ENCODE measurements around the gene ZSCAN10. TPM values are rescaled to one million over a fixed set of nuclear protein-coding genes. Genes with fewer than 3 reads are reported as not detected.

The ZSCAN10 gene
- total and polyA plus RNA-seq, 9 of the 15 experiments (the other 6 are each of a cell fraction or from before 2014, with no cell fraction given) = 0.22 TPM; not detected in 8

DNA sequence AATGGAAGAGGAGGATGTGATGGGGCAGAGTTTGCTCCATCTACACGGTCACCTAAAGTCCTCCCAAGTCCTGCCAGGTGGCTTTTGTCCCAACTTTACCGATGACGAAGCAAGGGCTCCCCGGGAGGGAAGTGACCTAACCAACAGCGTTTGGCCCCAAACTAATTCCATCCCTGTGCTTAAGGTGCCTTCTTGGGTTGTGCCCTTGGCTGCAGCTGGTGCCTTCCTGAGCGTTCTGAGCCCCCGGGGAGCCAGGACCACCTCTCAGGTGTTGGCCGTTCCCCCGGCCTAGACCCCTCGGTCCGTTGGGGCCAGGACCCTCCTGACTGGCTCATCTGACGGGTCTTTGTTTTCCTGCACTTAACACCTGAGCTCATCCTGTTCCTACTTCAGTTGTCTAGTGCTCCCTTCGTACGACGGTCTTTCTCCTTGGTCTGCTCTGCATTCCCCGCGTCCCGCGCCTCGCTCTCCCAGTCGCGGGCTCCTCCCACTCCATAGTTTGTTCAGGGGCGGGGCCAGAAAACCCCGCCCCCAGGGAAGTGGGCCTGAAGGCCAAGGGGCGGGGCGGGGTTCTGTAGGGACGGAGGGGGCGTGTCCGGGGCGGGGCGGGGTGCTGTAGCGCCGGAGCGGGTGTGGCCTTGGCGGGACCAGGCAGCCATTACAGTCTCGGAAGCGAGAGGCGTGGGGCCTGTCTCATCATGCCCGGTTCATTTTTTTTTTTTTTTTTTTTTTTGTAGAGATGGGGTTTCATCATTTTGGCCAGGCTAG lies 822 bp upstream of the ZSCAN10 start (continued):
- TF ChIP-seq, protein P1, sequence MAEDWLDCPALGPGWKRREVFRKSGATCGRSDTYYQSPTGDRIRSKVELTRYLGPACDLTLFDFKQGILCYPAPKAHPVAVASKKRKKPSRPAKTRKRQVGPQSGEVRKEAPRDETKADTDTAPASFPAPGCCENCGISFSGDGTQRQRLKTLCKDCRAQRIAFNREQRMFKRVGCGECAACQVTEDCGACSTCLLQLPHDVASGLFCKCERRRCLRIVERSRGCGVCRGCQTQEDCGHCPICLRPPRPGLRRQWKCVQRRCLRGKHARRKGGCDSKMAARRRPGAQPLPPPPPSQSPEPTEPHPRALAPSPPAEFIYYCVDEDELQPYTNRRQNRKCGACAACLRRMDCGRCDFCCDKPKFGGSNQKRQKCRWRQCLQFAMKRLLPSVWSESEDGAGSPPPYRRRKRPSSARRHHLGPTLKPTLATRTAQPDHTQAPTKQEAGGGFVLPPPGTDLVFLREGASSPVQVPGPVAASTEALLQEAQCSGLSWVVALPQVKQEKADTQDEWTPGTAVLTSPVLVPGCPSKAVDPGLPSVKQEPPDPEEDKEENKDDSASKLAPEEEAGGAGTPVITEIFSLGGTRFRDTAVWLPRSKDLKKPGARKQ (CRISPR knock-in tag; IDR thresholded peaks at IDR 0.05) = no peak
- TF ChIP-seq, protein P2, sequence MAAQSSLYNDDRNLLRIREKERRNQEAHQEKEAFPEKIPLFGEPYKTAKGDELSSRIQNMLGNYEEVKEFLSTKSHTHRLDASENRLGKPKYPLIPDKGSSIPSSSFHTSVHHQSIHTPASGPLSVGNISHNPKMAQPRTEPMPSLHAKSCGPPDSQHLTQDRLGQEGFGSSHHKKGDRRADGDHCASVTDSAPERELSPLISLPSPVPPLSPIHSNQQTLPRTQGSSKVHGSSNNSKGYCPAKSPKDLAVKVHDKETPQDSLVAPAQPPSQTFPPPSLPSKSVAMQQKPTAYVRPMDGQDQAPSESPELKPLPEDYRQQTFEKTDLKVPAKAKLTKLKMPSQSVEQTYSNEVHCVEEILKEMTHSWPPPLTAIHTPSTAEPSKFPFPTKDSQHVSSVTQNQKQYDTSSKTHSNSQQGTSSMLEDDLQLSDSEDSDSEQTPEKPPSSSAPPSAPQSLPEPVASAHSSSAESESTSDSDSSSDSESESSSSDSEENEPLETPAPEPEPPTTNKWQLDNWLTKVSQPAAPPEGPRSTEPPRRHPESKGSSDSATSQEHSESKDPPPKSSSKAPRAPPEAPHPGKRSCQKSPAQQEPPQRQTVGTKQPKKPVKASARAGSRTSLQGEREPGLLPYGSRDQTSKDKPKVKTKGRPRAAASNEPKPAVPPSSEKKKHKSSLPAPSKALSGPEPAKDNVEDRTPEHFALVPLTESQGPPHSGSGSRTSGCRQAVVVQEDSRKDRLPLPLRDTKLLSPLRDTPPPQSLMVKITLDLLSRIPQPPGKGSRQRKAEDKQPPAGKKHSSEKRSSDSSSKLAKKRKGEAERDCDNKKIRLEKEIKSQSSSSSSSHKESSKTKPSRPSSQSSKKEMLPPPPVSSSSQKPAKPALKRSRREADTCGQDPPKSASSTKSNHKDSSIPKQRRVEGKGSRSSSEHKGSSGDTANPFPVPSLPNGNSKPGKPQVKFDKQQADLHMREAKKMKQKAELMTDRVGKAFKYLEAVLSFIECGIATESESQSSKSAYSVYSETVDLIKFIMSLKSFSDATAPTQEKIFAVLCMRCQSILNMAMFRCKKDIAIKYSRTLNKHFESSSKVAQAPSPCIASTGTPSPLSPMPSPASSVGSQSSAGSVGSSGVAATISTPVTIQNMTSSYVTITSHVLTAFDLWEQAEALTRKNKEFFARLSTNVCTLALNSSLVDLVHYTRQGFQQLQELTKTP (IDR thresholded peaks at IDR 0.05; ENCODE audit: low read depth in 1 of 2, partially characterized antibody in 2 of 2) = no peak
- TF ChIP-seq FOXP1 (CRISPR knock-in tag; IDR thresholded peaks at IDR 0.05) (no peak), GABPB1 (CRISPR knock-in tag; IDR thresholded peaks at IDR 0.05) (no peak), CHD2 (IDR thresholded peaks at IDR 0.05; ENCODE audit: low read depth, low read length) (no peak), PHF20 (IDR thresholded peaks at IDR 0.05; ENCODE audit: partially characterized antibody) (no peak), ZFX (CRISPR knock-in tag; IDR thresholded peaks at IDR 0.05) (peak; percentile 43; the same call in 1 of the 2 replicates), IRF2 (CRISPR knock-in tag; IDR thresholded peaks at IDR 0.05) (no peak), TRIM24 (IDR thresholded peaks at IDR 0.05) (no peak), ARID1B (IDR thresholded peaks at IDR 0.05) (0 out of 2 replicates have a peak, but pooled peaks have one; percentile 8), CEBPG (CRISPR knock-in tag; IDR thresholded peaks at IDR 0.05) (no peak), CEBPG (tag; conservative IDR thresholded peaks at IDR 0.05 in 1 of 2, IDR thresholded peaks at IDR 0.05 in 1 of 2) (no peak), HINFP (tag; conservative IDR thresholded peaks at IDR 0.05; ENCODE audit: low read depth) (no peak), ZBTB49 (CRISPR knock-in tag; IDR thresholded peaks at IDR 0.05; ENCODE audit: borderline replicate concordance) (no peak), RHOXF2B (CRISPR knock-in tag; conservative IDR thresholded peaks at IDR 0.05) (no peak), NUFIP1 (IDR thresholded peaks at IDR 0.05; ENCODE audit: partially characterized antibody) (no peak), FOXJ2 (tag; IDR thresholded peaks at IDR 0.05) (no peak)
